OCI-LY3 (cell line): Measurements from ENCODE around the gene TNS2.

Experiments used
- H2AFZ ChIP-seq: fragments of 200-600, 300-600 bp; shearing (Covaris generic); 2 replicates; pipeline ENCODE4 v1.6.0; 2014; ENCODE audit warnings: antibody characterized with exemption, low read depth, low read length
- H3K27ac ChIP-seq: fragments of 200-600, 300-600 bp; sonication (generic); 2 replicates; pipeline ENCODE4 v1.5.1; 2014; ENCODE audit warnings: mild to moderate bottlenecking, low read length, moderate library complexity, mixed read lengths
- H3K27me3 ChIP-seq: fragments of 200-600, 300-600 bp; sonication (generic); 2 replicates; pipeline ENCODE4 v1.6.1; 2014; ENCODE audit warnings: low read depth, low read length, mixed read lengths
- H3K36me3 ChIP-seq: fragments of 200-600, 300-600 bp; sonication (generic); replicated peaks from 2 replicates; pipeline ENCODE3; 2014; ENCODE audit warnings: low read depth, low read length, mixed read lengths
- H3K4me1 ChIP-seq: fragments of 300-600, 200-600 bp; sonication (generic); 2 replicates; pipeline ENCODE4 v1.6.1; 2014; ENCODE audit warnings: low read length, mixed read lengths
- H3K4me2 ChIP-seq: fragments of 200-600, 300-600 bp; sonication (generic); 2 replicates; pipeline ENCODE4 v1.6.1; 2014; ENCODE audit warnings: low read length, mixed read lengths
- H3K4me3 ChIP-seq: fragments of 300-600, 200-600 bp; sonication (generic); 2 replicates; pipeline ENCODE4 v1.5.1; 2014; ENCODE audit warnings: antibody characterized with exemption, mild to moderate bottlenecking, low read length, moderate library complexity
- H3K79me2 ChIP-seq: fragments of 300-600, 200-600 bp; shearing (Covaris generic); 2 replicates; pipeline ENCODE4 v1.6.1; 2014; ENCODE audit warnings: mild to moderate bottlenecking, low read length, mixed read lengths
- H3K9ac ChIP-seq: fragments of 300-600, 200-600 bp; shearing (Covaris generic); 2 replicates; pipeline ENCODE4 v1.6.0; 2014; ENCODE audit warnings: mild to moderate bottlenecking, low read length, moderate library complexity
- H3K9me3 ChIP-seq: fragments of 200-600, 300-600 bp; shearing (Covaris generic); 2 replicates; pipeline ENCODE4 v1.6.1; 2014; ENCODE audit warnings: low read length, mixed read lengths; ENCODE audit not compliant: insufficient read depth
- H4K20me1 ChIP-seq: fragments of 200-600, 300-600 bp; sonication (generic); 2 replicates; pipeline ENCODE4 v1.6.1; 2016; ENCODE audit warnings: low read length, mixed read lengths; ENCODE audit not compliant: insufficient read depth
- EZH2phosphoT487 ChIP-seq: fragments of 200-600 bp; shearing (Covaris generic); IDR thresholded peaks from 2 replicates; pipeline ENCODE4 v1.6.1; 2018; ENCODE audit warnings: antibody characterized with exemption, mixed run types, low read depth
- TF ChIP-seq, protein P1 (sequence below): fragments of 200-600, 300-600 bp; sonication (generic); IDR thresholded peaks from 2 replicates; pipeline ENCODE4 v1.5.1; 2014; ENCODE audit warnings: antibody characterized with exemption, low read length, low read depth

TNS2 gene

DNA sequence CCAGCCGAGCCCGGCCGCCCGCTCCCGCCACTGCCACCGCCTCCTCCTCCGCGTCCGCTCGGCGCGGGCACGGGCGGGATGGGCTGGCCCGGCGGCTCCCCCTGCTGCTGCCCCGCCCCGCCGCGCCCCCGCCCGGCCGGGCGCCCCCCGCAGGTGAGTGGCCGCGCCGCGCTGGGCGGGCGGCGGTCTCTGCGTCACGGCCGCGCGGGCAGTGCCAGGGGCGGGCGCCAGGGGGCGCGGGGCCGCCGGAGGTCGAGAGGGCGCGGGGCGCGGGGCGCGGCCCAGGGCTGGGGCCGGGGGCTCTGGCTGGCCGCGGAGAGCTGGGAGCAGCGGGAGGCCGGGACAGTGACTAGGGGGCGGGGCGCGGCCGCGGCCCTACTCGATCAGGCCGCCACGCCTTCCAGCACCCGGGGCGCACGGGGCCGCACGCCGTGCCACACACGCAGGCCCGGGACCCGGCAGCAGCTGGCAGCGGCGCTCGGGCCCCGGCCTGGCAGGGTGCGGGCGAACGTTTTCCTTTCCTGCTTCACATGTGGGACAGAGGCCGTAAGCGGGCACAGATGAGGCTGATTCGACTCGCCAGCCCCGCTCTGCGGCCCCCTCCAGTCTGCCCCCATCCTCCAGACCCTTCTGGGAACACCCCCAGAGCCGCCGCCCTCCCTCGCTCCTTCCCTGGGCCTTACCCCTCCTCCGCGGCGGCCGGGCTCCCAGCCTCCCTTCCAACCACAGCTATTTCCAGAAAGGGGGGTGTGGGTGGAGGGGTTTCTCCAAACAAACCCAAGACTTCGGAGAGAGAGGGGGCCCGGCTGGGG lies 2.4 kb upstream of the TNS2 start:
- peak overlapping the region; percentile 97 for H3K9ac ChIP-seq
- peaks cover 2% of the 10 kb centered on the region for H3K36me3 ChIP-seq
- H2AFZ ChIP-seq, result 0 out of 2 replicates have a peak overlapping the region, but pooled peaks have one; percentile 17
- 0 out of 2 replicates have a peak, but pooled peaks cover 4% of the 10 kb centered on the region for H4K20me1 ChIP-seq
- no peaks in the 10 kb centered on the region for H3K79me2 ChIP-seq
- H3K4me3 ChIP-seq, result peak overlapping the region; percentile 100
- H3K4me1 ChIP-seq, result peaks cover 9% of the 10 kb centered on the region; the same call in 1 of the 2 replicates
- no peak overlapping the region for H3K27ac ChIP-seq
- no peaks in the 10 kb centered on the region for H3K27me3 ChIP-seq
- no peak for TF ChIP-seq EZH2phosphoT487
- TF ChIP-seq, protein P1, sequence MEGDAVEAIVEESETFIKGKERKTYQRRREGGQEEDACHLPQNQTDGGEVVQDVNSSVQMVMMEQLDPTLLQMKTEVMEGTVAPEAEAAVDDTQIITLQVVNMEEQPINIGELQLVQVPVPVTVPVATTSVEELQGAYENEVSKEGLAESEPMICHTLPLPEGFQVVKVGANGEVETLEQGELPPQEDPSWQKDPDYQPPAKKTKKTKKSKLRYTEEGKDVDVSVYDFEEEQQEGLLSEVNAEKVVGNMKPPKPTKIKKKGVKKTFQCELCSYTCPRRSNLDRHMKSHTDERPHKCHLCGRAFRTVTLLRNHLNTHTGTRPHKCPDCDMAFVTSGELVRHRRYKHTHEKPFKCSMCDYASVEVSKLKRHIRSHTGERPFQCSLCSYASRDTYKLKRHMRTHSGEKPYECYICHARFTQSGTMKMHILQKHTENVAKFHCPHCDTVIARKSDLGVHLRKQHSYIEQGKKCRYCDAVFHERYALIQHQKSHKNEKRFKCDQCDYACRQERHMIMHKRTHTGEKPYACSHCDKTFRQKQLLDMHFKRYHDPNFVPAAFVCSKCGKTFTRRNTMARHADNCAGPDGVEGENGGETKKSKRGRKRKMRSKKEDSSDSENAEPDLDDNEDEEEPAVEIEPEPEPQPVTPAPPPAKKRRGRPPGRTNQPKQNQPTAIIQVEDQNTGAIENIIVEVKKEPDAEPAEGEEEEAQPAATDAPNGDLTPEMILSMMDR, result no peak
- peak overlapping the region; percentile 83 for H3K4me2 ChIP-seq
- H3K9me3 ChIP-seq, result no peaks in the 10 kb centered on the region

DNA sequence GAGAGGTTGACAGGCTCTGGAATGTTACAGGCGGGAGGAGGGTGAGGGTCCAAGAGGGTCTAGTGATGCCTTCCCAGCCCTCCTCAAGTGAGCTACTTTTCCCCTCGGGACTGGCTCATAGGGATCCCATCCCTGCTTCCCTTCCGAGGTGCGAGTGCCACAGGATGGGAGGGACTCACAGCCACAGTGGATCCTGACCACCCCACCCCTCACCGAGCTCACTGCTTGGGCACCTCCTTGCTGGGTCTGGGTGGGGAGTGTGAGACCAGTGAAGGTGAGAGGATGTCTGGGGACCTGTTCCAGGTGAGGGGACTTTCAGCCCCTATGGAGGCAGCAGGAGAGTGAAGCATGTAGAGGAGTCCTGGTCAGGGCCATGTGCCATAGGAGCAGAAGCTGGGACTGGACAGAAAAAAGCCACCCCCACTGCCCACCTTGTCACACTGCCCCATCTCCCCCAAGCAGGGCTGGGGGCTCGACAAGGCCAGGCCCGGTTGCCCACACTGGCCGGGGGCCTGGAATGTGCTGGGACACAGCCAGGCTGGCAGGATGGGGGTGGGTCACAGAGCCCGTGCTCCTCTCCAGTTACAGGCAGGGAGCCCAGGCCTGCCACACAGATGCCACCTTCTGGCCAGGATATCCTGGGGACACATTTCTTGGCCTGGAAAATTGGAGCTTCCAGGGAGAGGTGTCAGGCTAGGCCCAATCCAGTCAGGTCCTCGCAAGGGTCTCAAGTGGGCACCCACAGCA lies 1.7 kb upstream of the TNS2 start:
- Histone ChIP-seq H3K4me2 (peak overlapping the region; percentile 83), H3K79me2 (no peaks in the 10 kb centered on the region), H3K27ac (no peak overlapping the region), H3K4me1 (peaks cover 9% of the 10 kb centered on the region; the same call in 1 of the 2 replicates), H3K27me3 (no peaks in the 10 kb centered on the region), H3K36me3 (no peaks in the 10 kb centered on the region), H3K9ac (peak overlapping the region; percentile 62), H4K20me1 (no peaks in the 10 kb centered on the region), H3K9me3 (no peaks in the 10 kb centered on the region), H2AFZ (no peak overlapping the region), H3K4me3 (peak overlapping the region; percentile 79)
- TF ChIP-seq EZH2phosphoT487, result no peak
- TF ChIP-seq, protein P1, result no peak

DNA sequence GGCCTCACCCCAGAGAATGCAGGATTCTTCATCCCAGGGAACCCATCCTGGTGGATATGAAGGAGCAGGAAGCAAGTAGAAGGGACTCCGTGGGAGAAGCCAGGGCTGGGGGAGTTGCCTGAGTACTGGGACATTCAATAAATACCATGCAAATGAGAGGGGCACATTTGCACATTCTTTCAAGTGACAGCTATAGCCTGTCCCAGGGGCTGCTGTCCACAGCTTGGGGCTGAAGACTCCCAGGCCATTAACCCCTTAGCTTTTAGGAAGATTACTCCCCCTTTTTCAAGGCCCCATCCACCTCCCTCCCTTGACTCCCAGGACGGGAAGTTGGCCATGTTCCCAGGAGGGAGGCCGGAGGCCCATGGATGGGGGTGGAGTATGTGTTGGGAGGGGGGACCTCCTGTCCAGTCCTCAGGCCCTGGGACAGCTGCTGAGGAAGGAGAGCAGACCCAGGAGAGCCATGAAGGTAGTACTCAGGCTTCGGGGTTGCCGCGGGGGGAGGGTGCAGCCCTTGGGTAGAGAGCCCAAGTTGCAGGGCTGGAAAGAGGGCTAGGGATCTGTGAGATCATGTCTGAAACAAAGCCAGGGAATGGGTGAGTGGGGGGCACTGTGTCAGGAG lies 974 bp upstream of the TNS2 start:
- no peaks in the 10 kb centered on the region for H3K27me3 ChIP-seq
- TF ChIP-seq EZH2phosphoT487, result no peak
- TF ChIP-seq, protein P1, result no peak
- H3K36me3 ChIP-seq, result no peaks in the 10 kb centered on the region
- no peak overlapping the region for H3K4me3 ChIP-seq
- H3K4me2 ChIP-seq, result no peak overlapping the region
- peaks cover 13% of the 10 kb centered on the region; the same call in 1 of the 2 replicates for H3K4me1 ChIP-seq
- H3K9ac ChIP-seq, result no peak overlapping the region
- H3K79me2 ChIP-seq, result no peaks in the 10 kb centered on the region
- H4K20me1 ChIP-seq, result no peaks in the 10 kb centered on the region
- H3K27ac ChIP-seq, result no peak overlapping the region
- no peak overlapping the region for H2AFZ ChIP-seq
- H3K9me3 ChIP-seq, result no peaks in the 10 kb centered on the region
